ENCODE data around the gene AGPAT4.

GRCh38 chr6:161136655-161137054, 137.2 kb downstream of the AGPAT4 start:
- TF ChIP-seq CTCF (IDR thresholded peaks at IDR 0.05; ENCODE audit: low read depth, low read length): no peak
- no peak for TF ChIP-seq MAX (IDR thresholded peaks at IDR 0.05; ENCODE audit: low read depth, low read length)

All from NB4 (cell line).